RWPE2 (cell line): ENCODE measurements around the gene ARHGAP21.

Experiments used
- ATAC-seq: fragments of 200-7000 bp; cut with Tn5 transposase; 3 replicates; pipeline ENCODE4 v1.9.1; 2021; ENCODE audit warnings: low read depth
- DNase-seq: peaks from one replicate; pipeline ENCODE4 v3.0.0-alpha.2; 2020; ENCODE audit warnings: low spot score
- H3K27ac ChIP-seq: fragments of 450-650 bp; 2 replicates; pipeline ENCODE4 v1.5.1; 2017; ENCODE audit warnings: mild to moderate bottlenecking; ENCODE audit not compliant: poor library complexity, severe bottlenecking
- H3K27me3 ChIP-seq: fragments of 250-450 bp; sonication (Bioruptor Pico); 2 replicates; pipeline ENCODE4 v1.5.1; 2021; ENCODE audit warnings: mild to moderate bottlenecking, moderate library complexity; ENCODE audit not compliant: insufficient read depth, poor library complexity, severe bottlenecking
- H3K36me3 ChIP-seq: fragments of 250-450 bp; sonication (Bioruptor Pico); 2 replicates; pipeline ENCODE4 v1.5.1; 2020; ENCODE audit warnings: low read depth, mild to moderate bottlenecking, moderate library complexity
- H3K4me1 ChIP-seq: fragments of 250-450 bp; sonication (Bioruptor Pico); 2 replicates; pipeline ENCODE4 v1.5.1; 2021; ENCODE audit warnings: mild to moderate bottlenecking, moderate library complexity; ENCODE audit not compliant: insufficient read depth, poor library complexity, severe bottlenecking
- H3K4me3 ChIP-seq: fragments of 250-450 bp; sonication (Bioruptor Pico); 2 replicates; pipeline ENCODE4 v1.5.1; 2021; ENCODE audit warnings: mild to moderate bottlenecking, moderate library complexity; ENCODE audit not compliant: severe bottlenecking
- H3K9me3 ChIP-seq: fragments of 250-450 bp; sonication (Bioruptor Pico); 2 replicates; pipeline ENCODE4 v1.5.1; 2021; ENCODE audit warnings: mild to moderate bottlenecking, moderate library complexity; ENCODE audit not compliant: severe bottlenecking
- CTCF ChIP-seq: fragments of 450-650 bp; IDR thresholded peaks from one replicate; pipeline ENCODE4 v1.5.1; 2017; ENCODE audit warnings: mild to moderate bottlenecking, moderate library complexity; ENCODE audit not compliant: poor library complexity, severe bottlenecking

The ARHGAP21 gene

GRCh38 chr10:24597961-24598360 is 125.7 kb downstream of the ARHGAP21 start:
- peaks cover 96% of the 10 kb centered on the region for H3K36me3 ChIP-seq
- H3K27me3 ChIP-seq: no peaks in the 10 kb centered on the region
- DNase-seq (no peak), ATAC-seq (no peak)
- H3K27ac ChIP-seq: no peak overlapping the region
- no peak overlapping the region for H3K4me3 ChIP-seq
- no peak for TF ChIP-seq CTCF
- no peaks in the 10 kb centered on the region for H3K4me1 ChIP-seq
- no peaks in the 10 kb centered on the region for H3K9me3 ChIP-seq

GRCh38 chr10:24597426-24597825 is 126.3 kb downstream of the ARHGAP21 start:
- DNase-seq (no peak), ATAC-seq (no peak)
- peaks cover 100% of the 10 kb centered on the region for H3K36me3 ChIP-seq
- H3K9me3 ChIP-seq: no peaks in the 10 kb centered on the region
- no peak overlapping the region for H3K27ac ChIP-seq
- H3K4me3 ChIP-seq: no peak overlapping the region
- H3K27me3 ChIP-seq: no peaks in the 10 kb centered on the region
- TF ChIP-seq CTCF: no peak
- H3K4me1 ChIP-seq: no peaks in the 10 kb centered on the region

- Histone ChIP-seq H3K4me1 (no peaks in the 10 kb centered on the region), H3K27ac (no peak overlapping the region), H3K9me3 (no peaks in the 10 kb centered on the region), H3K27me3 (no peaks in the 10 kb centered on the region), H3K4me3 (no peak overlapping the region), H3K36me3 (peaks cover 100% of the 10 kb centered on the region)
- DNase-seq: no peak
- no peak for ATAC-seq
- TF ChIP-seq CTCF: no peak
These were observed 127.3 kb downstream of the ARHGAP21 start for GRCh38 chr10:24596217-24596930.

- Histone ChIP-seq H3K4me1 (no peaks in the 10 kb centered on the region), H3K9me3 (no peaks in the 10 kb centered on the region), H3K36me3 (peaks cover 98% of the 10 kb centered on the region), H3K27me3 (no peaks in the 10 kb centered on the region), H3K27ac (no peak overlapping the region), H3K4me3 (no peak overlapping the region)
- DNase-seq: no peak
- no peak for TF ChIP-seq CTCF
- ATAC-seq: no peak
These were observed 132.8 kb downstream of the ARHGAP21 start for GRCh38 chr10:24590697-24591457.

- Histone ChIP-seq H3K36me3 (peaks cover 82% of the 10 kb centered on the region), H3K4me1 (no peaks in the 10 kb centered on the region), H3K9me3 (no peaks in the 10 kb centered on the region), H3K27ac (no peak overlapping the region), H3K27me3 (no peaks in the 10 kb centered on the region), H3K4me3 (no peak overlapping the region)
- DNase-seq (no peak), ATAC-seq (no peak)
- no peak for TF ChIP-seq CTCF
These were observed 134.4 kb downstream of the ARHGAP21 start for GRCh38 chr10:24589265-24589664.
